Activated CD8-positive, alpha-beta T cell treated with anti-CD3 and anti-CD28 coated beads for 36 hours (primary cell): ENCODE data around the gene KLHL25. TPM values are rescaled to one million over a fixed set of nuclear protein-coding genes. Genes with fewer than 3 reads are reported as not detected.

Source experiments
- ATAC-seq: fragments of 200-7000 bp; cut with Tn5 transposase; one replicate; pipeline ENCODE4 v1.10.0; 2021; ENCODE audit warnings: mild to moderate bottlenecking, moderate library complexity
- CTCF ChIA-PET: fragments of 350-600 bp; sonication (Branson Sonifier 250); formaldehyde crosslinking; loops from one replicate; lab custom pipeline; 2021; ENCODE audit warnings: antibody characterized with exemption; lab: Charles Lee
- POLR2A ChIA-PET: fragments of 350-600 bp; sonication (Branson Sonifier 250); formaldehyde crosslinking; loops from one replicate; lab custom pipeline; 2021; ENCODE audit warnings: antibody characterized with exemption; lab: Charles Lee
- DNase-seq: peaks from one replicate; pipeline ENCODE4 v3.0.0-alpha.2; 2020
- H3K27ac Mint-ChIP-seq: one replicate; pipeline ENCODE4 v1.8.0; 2021; ENCODE audit warnings: mild to moderate bottlenecking, mixed read lengths
- H3K27me3 Mint-ChIP-seq: one replicate; pipeline ENCODE4 v1.8.0; 2021; ENCODE audit warnings: mixed read lengths
- H3K36me3 Mint-ChIP-seq: one replicate; pipeline ENCODE4 v1.8.0; 2021; ENCODE audit warnings: low read depth, mixed read lengths
- H3K4me1 Mint-ChIP-seq: one replicate; pipeline ENCODE4 v1.8.0; 2021; ENCODE audit warnings: low read depth, mixed read lengths
- H3K4me3 Mint-ChIP-seq: one replicate; pipeline ENCODE4 v1.8.0; 2021; ENCODE audit warnings: mild to moderate bottlenecking, moderate library complexity, mixed read lengths
- H3K9me3 Mint-ChIP-seq: one replicate; pipeline ENCODE4 v1.8.0; 2021; ENCODE audit warnings: mixed read lengths
- intact Hi-C: fragments of 100-400 bp; cut with micrococcal nuclease; formaldehyde crosslinking; loops from one replicate; pipeline ENCODE4 v1.10.0; 2022
- total RNA-seq, 2 experiments: library from RNA; stranded (reverse); gene quantifications; one replicate each; pipeline ENCODE4 v1.2.3, GENCODE V29; 2021
- TF ChIP-seq, protein P1 (sequence below): fragments of 200-600 bp; IDR thresholded peaks from one replicate; pipeline ENCODE4 v1.8.0; 2022; ENCODE audit warnings: antibody characterized with exemption, mild to moderate bottlenecking

KLHL25 gene
- total RNA-seq, 2 experiments from 2014 or later = 2.9 to 3.3 TPM

DNA sequence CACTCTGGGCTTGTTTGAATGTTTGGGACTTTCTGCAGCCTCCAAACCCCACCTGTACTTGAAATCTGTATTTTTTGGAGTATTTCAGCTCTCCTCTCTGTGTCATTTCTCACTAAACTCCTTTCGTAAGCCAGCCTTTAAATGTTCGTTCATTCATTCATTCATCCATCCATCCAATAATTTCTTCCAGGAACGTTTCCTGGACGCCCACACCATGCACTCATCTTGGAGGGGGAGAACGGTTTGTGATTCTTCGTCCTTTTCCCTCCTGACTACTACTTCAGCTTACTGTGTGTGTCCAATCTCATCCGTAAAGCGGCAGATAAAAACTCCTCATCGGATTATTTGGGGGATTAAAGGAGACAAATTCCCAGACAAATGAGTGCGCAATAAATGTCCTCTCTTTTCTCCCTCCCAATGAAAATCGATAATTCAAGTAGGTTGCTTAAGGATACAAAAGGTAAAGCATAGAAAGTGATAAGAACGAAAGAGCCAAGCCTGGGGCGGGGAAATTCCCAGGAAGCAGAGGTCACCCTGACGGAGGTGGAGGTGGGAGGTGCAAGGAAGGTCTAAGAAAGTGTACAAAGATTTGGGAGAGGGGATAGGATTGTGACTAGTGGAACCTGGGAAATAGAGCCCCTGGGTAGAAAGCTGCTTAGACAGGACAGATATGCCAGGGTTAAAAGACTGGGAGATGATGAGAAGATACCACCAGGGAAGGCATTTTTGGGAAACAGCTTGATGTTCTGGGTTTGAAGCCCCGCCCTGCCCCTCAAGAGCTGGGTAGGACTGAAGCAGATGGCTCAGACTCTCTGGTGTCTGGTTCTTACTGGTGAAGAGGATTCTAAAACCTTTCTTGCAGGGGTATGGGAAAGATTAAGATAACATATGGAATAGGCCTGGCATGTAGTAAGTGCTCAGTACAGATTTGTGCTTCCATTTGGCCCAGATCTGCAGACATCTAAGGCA, 896 bp upstream of the KLHL25 start:
- DNase-seq (no peak), ATAC-seq (no peak)
- peak overlapping the region; percentile 18 for H3K27ac Mint-ChIP-seq
- peaks cover 1% of the 10 kb centered on the region for H3K27me3 Mint-ChIP-seq
- H3K36me3 Mint-ChIP-seq = no peaks in the 10 kb centered on the region
- ChIA-PET POLR2A (interaction anchor here (1.0 to 1.7 kb wide), 2 partner anchors 10 to 56 kb away, joined by 3 to 6 read pairs; no protein-coding TSS in a partner anchor), CTCF (interaction anchor here (1.3 to 1.9 kb wide), 3 partner anchors 8 to 45 kb away, joined by 3 to 6 read pairs (median 4); no protein-coding TSS in a partner anchor)
- H3K4me1 Mint-ChIP-seq = peaks cover 22% of the 10 kb centered on the region
- H3K4me3 Mint-ChIP-seq = peak overlapping the region; percentile 79
- intact Hi-C loops = no loop called here
- TF ChIP-seq, protein P1, sequence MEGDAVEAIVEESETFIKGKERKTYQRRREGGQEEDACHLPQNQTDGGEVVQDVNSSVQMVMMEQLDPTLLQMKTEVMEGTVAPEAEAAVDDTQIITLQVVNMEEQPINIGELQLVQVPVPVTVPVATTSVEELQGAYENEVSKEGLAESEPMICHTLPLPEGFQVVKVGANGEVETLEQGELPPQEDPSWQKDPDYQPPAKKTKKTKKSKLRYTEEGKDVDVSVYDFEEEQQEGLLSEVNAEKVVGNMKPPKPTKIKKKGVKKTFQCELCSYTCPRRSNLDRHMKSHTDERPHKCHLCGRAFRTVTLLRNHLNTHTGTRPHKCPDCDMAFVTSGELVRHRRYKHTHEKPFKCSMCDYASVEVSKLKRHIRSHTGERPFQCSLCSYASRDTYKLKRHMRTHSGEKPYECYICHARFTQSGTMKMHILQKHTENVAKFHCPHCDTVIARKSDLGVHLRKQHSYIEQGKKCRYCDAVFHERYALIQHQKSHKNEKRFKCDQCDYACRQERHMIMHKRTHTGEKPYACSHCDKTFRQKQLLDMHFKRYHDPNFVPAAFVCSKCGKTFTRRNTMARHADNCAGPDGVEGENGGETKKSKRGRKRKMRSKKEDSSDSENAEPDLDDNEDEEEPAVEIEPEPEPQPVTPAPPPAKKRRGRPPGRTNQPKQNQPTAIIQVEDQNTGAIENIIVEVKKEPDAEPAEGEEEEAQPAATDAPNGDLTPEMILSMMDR = no peak
- H3K9me3 Mint-ChIP-seq = no peaks in the 10 kb centered on the region

DNA sequence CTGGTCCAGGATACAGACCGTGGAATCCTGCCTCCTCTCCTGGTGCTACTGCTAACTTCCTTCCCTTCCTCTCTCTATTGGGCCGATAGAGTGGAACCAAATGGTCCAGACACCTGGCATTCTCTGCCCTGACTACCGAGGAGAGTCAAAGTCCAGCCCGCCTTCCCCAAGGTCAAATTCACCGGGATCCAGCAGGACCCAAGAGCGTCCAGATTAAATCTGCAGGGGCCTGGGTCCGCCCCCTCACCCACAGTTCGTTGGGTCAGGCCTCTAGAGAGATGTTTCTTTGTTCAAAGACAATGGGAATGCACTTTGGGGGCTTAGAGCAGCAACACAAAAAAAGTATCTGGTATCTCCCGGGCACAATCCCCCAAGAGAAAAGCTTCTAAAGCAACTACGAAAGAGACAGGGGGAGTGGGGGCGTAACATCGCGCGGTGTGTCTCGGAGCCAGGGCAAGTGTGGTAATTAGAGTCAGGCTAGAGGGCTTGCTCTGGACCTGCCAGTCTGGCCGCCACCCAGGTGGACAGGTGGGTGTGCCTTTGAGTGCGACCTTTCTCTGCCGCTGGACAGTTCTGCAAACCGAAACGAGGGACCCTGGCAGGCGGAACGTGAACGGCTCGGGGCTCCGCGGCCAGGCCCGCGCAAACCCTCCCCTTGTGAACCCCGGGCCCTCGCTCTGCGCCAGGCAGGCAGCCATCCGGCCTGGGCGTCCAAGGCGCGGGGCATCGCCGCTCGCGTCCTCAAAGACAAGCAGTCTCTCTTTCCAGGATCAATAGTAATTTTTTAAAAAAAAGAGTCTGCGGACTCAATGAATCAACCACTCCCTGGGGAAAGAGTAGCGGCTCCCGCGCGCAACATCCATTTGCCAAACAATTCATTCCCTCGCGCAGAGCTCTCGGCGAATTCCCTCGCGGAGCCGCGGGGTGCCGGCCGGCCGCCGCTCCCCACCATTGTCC, 806 bp downstream of the KLHL25 start:
- H3K36me3 Mint-ChIP-seq = no peaks in the 10 kb centered on the region
- peak overlapping the region; percentile 79 for H3K4me3 Mint-ChIP-seq
- TF ChIP-seq, protein P1 = no peak
- ATAC-seq = peak; percentile 31
- H3K9me3 Mint-ChIP-seq = no peaks in the 10 kb centered on the region
- DNase-seq = peak; percentile 52
- peaks cover 23% of the 10 kb centered on the region for H3K4me1 Mint-ChIP-seq
- POLR2A ChIA-PET = interaction anchor here (0.8 to 1.7 kb wide), 4 partner anchors 8 to 303 kb away, joined by 3 to 6 read pairs (median 3); no protein-coding TSS in a partner anchor
- CTCF ChIA-PET = interaction anchor here (1.9 kb wide), 1 partner anchor 10 kb away, joined by 4 read pairs; no protein-coding TSS in a partner anchor
- peaks cover 1% of the 10 kb centered on the region for H3K27me3 Mint-ChIP-seq
- intact Hi-C loops = no loop called here
- peak overlapping the region; percentile 16 for H3K27ac Mint-ChIP-seq

DNA sequence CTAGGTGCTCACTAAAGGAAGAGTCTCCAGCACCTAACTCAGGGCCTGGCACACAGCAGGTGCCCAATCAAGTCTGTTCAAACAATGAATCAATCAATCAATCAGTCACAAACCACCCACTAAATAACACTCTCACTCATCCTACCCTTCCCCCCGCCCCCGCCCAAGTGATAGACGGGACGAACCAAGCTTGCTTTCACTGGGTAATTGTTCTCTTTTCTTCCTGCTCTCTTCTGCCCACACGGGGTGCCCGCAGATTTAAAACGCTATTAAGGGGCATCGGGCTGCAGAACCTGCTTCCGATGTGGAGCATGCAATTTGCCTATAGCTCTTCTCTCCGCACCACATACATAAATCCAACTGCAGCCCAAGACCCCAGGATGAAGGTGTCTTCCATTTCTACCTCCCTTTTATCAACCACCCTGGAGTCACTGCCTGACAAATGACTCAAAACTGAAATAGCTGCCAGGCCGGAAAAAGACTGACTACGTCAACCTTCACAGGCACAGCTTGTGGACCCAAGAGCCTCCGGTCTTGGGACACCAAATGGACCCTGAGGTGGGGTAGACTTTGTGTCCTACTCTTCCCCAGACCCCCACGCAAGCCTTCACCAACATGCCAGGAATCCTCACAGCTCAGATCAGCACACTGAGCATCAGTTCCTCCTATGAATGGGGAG, 1.7 kb downstream of the KLHL25 start:
- DNase-seq (peak; percentile 44), ATAC-seq (no peak)
- intact Hi-C loops = no loop called here
- no peaks in the 10 kb centered on the region for H3K9me3 Mint-ChIP-seq
- no peaks in the 10 kb centered on the region for H3K36me3 Mint-ChIP-seq
- H3K4me3 Mint-ChIP-seq = peak overlapping the region; percentile 79
- H3K27me3 Mint-ChIP-seq = peaks cover 1% of the 10 kb centered on the region
- POLR2A ChIA-PET = interaction anchor here (0.8 to 1.2 kb wide), 2 partner anchors 88 to 302 kb away, joined by 3 read pairs; no protein-coding TSS in a partner anchor
- no peak overlapping the region for H3K27ac Mint-ChIP-seq
- TF ChIP-seq, protein P1 = no peak
- peaks cover 31% of the 10 kb centered on the region for H3K4me1 Mint-ChIP-seq
- CTCF ChIA-PET = no interaction called here

DNA sequence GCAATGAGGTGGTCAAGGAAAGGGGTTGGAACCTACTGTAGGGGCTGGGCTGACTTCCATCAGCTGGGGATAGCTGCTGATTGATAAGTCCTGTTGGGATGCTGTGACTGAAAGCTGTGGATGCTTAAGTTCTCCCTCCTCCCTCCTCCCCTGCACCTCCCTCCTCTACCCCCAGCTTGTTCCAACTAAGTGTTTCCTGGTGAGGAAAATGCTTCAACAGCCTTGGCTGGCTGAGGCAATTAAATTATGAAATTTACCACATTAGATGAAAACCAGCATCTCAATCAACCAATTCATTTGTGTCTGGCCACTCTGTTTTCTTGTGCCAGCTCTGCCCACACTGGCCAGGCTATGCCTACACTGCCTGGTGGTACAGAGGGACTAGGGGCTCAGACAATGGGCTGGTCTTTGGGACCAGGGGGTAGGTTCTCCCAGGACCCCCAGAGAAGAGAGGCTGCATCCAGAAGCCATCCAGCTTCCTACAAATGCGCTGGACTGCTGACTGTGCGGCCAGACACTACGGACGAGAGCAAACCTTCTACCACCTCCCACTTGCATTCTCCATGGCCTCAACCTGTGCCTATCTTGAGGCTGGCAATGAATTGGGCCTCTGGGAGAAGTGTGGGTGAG, 2.5 kb downstream of the KLHL25 start:
- H3K36me3 Mint-ChIP-seq = no peaks in the 10 kb centered on the region
- TF ChIP-seq, protein P1 = no peak
- H3K9me3 Mint-ChIP-seq = no peaks in the 10 kb centered on the region
- intact Hi-C loops = no loop called here
- no peak overlapping the region for H3K27ac Mint-ChIP-seq
- ATAC-seq (no peak), DNase-seq (no peak)
- no peak overlapping the region for H3K4me3 Mint-ChIP-seq
- H3K4me1 Mint-ChIP-seq = peaks cover 37% of the 10 kb centered on the region
- POLR2A ChIA-PET = no interaction called here
- CTCF ChIA-PET = no interaction called here
- peaks cover 1% of the 10 kb centered on the region for H3K27me3 Mint-ChIP-seq
